ENCODE data around the gene AGBL1. TPM values are rescaled to one million over a fixed set of nuclear protein-coding genes. Genes with fewer than 3 reads are reported as not detected.
A peak's percentile ranks its signal among the peaks of the same experiment; 100 is the strongest.

Gene AGBL1
- total and polyA plus RNA-seq, 4 donors = not detected

DNA sequence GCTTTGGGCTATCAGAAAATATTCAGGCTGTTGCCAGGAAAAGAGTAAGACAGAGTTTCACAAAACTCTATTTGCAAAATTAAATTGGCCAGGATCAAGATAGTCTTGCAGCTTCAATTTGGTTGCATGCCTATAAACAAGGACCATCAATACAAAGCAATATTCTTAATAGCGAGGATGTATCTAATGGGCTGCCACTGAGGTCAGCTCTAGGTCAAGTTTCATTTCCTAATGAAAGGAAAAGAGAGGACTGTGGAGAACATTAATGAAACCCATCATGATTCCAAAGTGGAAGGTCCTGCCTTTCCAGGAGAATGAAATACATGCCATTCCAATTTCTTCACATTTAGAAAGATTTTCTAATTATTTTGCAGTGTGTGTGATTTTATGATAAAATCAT lies 273.5 kb downstream of the AGBL1 start (continued):
- TF ChIP-seq, protein P1, sequence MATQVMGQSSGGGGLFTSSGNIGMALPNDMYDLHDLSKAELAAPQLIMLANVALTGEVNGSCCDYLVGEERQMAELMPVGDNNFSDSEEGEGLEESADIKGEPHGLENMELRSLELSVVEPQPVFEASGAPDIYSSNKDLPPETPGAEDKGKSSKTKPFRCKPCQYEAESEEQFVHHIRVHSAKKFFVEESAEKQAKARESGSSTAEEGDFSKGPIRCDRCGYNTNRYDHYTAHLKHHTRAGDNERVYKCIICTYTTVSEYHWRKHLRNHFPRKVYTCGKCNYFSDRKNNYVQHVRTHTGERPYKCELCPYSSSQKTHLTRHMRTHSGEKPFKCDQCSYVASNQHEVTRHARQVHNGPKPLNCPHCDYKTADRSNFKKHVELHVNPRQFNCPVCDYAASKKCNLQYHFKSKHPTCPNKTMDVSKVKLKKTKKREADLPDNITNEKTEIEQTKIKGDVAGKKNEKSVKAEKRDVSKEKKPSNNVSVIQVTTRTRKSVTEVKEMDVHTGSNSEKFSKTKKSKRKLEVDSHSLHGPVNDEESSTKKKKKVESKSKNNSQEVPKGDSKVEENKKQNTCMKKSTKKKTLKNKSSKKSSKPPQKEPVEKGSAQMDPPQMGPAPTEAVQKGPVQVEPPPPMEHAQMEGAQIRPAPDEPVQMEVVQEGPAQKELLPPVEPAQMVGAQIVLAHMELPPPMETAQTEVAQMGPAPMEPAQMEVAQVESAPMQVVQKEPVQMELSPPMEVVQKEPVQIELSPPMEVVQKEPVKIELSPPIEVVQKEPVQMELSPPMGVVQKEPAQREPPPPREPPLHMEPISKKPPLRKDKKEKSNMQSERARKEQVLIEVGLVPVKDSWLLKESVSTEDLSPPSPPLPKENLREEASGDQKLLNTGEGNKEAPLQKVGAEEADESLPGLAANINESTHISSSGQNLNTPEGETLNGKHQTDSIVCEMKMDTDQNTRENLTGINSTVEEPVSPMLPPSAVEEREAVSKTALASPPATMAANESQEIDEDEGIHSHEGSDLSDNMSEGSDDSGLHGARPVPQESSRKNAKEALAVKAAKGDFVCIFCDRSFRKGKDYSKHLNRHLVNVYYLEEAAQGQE (IDR thresholded peaks at IDR 0.05) = no peak
- TF ChIP-seq SP1 (IDR thresholded peaks at IDR 0.05) (no peak), FOXA1 (IDR thresholded peaks at IDR 0.05) (no peak)

DNA sequence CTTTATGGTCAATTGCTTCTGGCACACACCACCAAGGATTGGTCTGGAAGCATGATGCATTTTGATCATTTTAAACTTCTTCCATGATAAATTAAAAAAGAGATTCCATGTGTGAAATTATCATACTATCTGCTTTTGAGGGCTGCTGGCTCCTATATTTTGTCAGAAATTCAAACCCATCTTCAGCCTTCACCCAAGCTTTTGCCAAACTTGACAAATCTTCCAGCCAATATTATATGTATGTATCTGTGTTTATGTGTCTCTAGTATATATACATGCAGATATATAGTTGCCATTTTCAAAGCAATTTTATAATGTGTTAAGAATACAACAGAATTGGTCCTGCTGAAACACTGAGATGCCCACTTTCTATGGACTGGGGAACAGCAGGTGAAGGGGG lies 275.7 kb downstream of the AGBL1 start:
- Histone ChIP-seq H3K27ac (ENCODE audit: low read depth in 1 of 2, low read length in 2 of 2) (no peak overlapping the region), H3K4me3 (ENCODE audit: low read depth in 1 of 3, low read length in 3 of 3) (no peak overlapping the region), H3K27me3 (ENCODE audit: control insufficient read depth in 4 of 4, insufficient read depth in 4 of 4, low read length in 3 of 4) (no peaks in the 10 kb centered on the region), H3K9me3 (ENCODE audit: control insufficient read depth in 4 of 4, low read length in 3 of 4) (peaks cover 0 to 3% (median 0%) of the 10 kb centered on the region in 4 donors), H3K4me1 (ENCODE audit: control insufficient read depth in 4 of 4, insufficient read depth in 4 of 4, low read length in 3 of 4) (no peaks in the 10 kb centered on the region), H3K36me3 (ENCODE audit: control insufficient read depth in 4 of 4, insufficient read depth in 3 of 4, low read depth in 1 of 4, low read length in 3 of 4) (no peaks in the 10 kb centered on the region), H3K9ac (ENCODE audit: low read depth in 1 of 2, low read length in 2 of 2) (no peak overlapping the region)
- no peak for DNase-seq (ENCODE audit: low spot score)
- no peak for TF ChIP-seq NR2F2 (IDR thresholded peaks at IDR 0.05)
- no peak for TF ChIP-seq FOXA1 (IDR thresholded peaks at IDR 0.05)
- no peak for TF ChIP-seq YY1 (IDR thresholded peaks at IDR 0.05)
- no peak for TF ChIP-seq HNF4A (conservative IDR thresholded peaks at IDR 0.05)
- no peak for TF ChIP-seq TAF1 (conservative IDR thresholded peaks at IDR 0.05)
- TF ChIP-seq, protein P2, sequence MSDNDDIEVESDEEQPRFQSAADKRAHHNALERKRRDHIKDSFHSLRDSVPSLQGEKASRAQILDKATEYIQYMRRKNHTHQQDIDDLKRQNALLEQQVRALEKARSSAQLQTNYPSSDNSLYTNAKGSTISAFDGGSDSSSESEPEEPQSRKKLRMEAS (IDR thresholded peaks at IDR 0.05) = no peak
- no peak for TF ChIP-seq RAD21 (IDR thresholded peaks at IDR 0.05)
- TF ChIP-seq GABPA (IDR thresholded peaks at IDR 0.05 in 1 of 2, conservative IDR thresholded peaks at IDR 0.05 in 1 of 2) = no peak
- TF ChIP-seq, protein P3, sequence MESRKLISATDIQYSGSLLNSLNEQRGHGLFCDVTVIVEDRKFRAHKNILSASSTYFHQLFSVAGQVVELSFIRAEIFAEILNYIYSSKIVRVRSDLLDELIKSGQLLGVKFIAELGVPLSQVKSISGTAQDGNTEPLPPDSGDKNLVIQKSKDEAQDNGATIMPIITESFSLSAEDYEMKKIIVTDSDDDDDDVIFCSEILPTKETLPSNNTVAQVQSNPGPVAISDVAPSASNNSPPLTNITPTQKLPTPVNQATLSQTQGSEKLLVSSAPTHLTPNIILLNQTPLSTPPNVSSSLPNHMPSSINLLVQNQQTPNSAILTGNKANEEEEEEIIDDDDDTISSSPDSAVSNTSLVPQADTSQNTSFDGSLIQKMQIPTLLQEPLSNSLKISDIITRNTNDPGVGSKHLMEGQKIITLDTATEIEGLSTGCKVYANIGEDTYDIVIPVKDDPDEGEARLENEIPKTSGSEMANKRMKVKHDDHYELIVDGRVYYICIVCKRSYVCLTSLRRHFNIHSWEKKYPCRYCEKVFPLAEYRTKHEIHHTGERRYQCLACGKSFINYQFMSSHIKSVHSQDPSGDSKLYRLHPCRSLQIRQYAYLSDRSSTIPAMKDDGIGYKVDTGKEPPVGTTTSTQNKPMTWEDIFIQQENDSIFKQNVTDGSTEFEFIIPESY (IDR thresholded peaks at IDR 0.05) = no peak
- no peak for TF ChIP-seq RXRA (IDR thresholded peaks at IDR 0.05)
- no peak for TF ChIP-seq JUND (IDR thresholded peaks at IDR 0.05)
- no peak for TF ChIP-seq SP1 (IDR thresholded peaks at IDR 0.05)
- TF ChIP-seq FOXA2 (IDR thresholded peaks at IDR 0.05) = no peak

DNA sequence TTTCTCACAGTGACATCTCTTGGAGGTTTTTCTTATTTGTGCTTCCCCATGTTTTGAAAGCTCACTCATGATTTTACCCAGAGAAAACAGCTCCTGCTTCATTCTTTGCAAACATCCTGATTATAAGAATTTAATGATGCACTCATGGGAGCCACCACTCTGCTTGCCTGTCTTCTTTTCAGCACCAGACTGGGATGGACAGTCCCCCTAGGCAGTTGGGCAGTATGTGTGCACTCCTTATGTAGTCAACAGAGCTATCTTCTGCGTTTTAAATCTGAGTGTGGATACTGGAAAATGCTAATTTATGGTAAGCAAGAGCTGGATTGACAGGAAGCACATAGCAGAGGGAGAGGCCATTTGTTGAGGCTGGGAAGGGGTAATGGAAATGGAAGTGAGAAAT lies 276.1 kb downstream of the AGBL1 start:
- Histone ChIP-seq H3K36me3 (ENCODE audit: control insufficient read depth in 4 of 4, insufficient read depth in 3 of 4, low read depth in 1 of 4, low read length in 3 of 4) (no peaks in the 10 kb centered on the region), H3K9me3 (ENCODE audit: control insufficient read depth in 4 of 4, low read length in 3 of 4) (peaks cover 0 to 3% (median 0%) of the 10 kb centered on the region in 4 donors), H3K9ac (ENCODE audit: low read depth in 1 of 2, low read length in 2 of 2) (no peak overlapping the region), H3K27me3 (ENCODE audit: control insufficient read depth in 4 of 4, insufficient read depth in 4 of 4, low read length in 3 of 4) (no peaks in the 10 kb centered on the region), H3K4me3 (ENCODE audit: low read depth in 1 of 3, low read length in 3 of 3) (no peak overlapping the region), H3K27ac (ENCODE audit: low read depth in 1 of 2, low read length in 2 of 2) (no peak overlapping the region), H3K4me1 (ENCODE audit: control insufficient read depth in 4 of 4, insufficient read depth in 4 of 4, low read length in 3 of 4) (no peaks in the 10 kb centered on the region)
- 30% methylated on average over 1 of the region's 1 CpG for WGBS
- no peak for TF ChIP-seq SP1 (IDR thresholded peaks at IDR 0.05)
- TF ChIP-seq, protein P1 (IDR thresholded peaks at IDR 0.05) = peak; percentile 95
- TF ChIP-seq, protein P2 (IDR thresholded peaks at IDR 0.05) = no peak
- TF ChIP-seq, protein P3 (IDR thresholded peaks at IDR 0.05) = no peak
- TF ChIP-seq, protein P4, sequence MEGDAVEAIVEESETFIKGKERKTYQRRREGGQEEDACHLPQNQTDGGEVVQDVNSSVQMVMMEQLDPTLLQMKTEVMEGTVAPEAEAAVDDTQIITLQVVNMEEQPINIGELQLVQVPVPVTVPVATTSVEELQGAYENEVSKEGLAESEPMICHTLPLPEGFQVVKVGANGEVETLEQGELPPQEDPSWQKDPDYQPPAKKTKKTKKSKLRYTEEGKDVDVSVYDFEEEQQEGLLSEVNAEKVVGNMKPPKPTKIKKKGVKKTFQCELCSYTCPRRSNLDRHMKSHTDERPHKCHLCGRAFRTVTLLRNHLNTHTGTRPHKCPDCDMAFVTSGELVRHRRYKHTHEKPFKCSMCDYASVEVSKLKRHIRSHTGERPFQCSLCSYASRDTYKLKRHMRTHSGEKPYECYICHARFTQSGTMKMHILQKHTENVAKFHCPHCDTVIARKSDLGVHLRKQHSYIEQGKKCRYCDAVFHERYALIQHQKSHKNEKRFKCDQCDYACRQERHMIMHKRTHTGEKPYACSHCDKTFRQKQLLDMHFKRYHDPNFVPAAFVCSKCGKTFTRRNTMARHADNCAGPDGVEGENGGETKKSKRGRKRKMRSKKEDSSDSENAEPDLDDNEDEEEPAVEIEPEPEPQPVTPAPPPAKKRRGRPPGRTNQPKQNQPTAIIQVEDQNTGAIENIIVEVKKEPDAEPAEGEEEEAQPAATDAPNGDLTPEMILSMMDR (IDR thresholded peaks at IDR 0.05; ENCODE audit: low read depth, low read length, missing input control) = no peak
- no peak for DNase-seq (ENCODE audit: low spot score)
